Measurements from ENCODE around the gene ALDH1B1. TPM values are rescaled to one million over a fixed set of nuclear protein-coding genes. Genes with fewer than 3 reads are reported as not detected.
A peak's percentile ranks its signal among the peaks of the same experiment; 100 is the strongest.

The ALDH1B1 gene
- total RNA-seq, 4 donors from 2014 or later, result 253 to 364 (median 272) TPM

- no peak for DNase-seq (ENCODE audit: extremely low spot score)
- 89% methylated on average over 3 of the region's 3 CpGs for WGBS
- Histone ChIP-seq H3K27me3 (no peaks in the 10 kb centered on the region), H3K4me3 (no peak overlapping the region), H3K36me3 (no peaks in the 10 kb centered on the region), H3K4me1 (peaks cover 5 to 91% (median 74%) of the 10 kb centered on the region in 4 donors), H3K9me3 (peaks cover 0 to 8% (median 3%) of the 10 kb centered on the region in 4 donors), H3K27ac (replicated peaks in 1 of 4) (peak overlapping the region; percentile 89 to 96 (median 90))
- intact Hi-C loops (cut with DNase I), result no loop called here
- TF ChIP-seq POLR2AphosphoS5 (IDR thresholded peaks at IDR 0.05) (no peak), POLR2A (IDR thresholded peaks at IDR 0.05; ENCODE audit: low read depth) (no peak)
Observed at GRCh38 chr9:38384990-38385848, 7.3 kb upstream of the ALDH1B1 start.

GRCh38 chr9:38385896-38386295 is 6.6 kb upstream of the ALDH1B1 start:
- 90% methylated on average over 3 of the region's 3 CpGs for WGBS

GRCh38 chr9:38386319-38386895 is 6.1 kb upstream of the ALDH1B1 start:
- DNase-seq (ENCODE audit: extremely low spot score), result no peak
- Histone ChIP-seq H3K36me3 (no peaks in the 10 kb centered on the region), H3K27me3 (no peaks in the 10 kb centered on the region), H3K4me3 (no peak overlapping the region), H3K4me1 (peaks cover 0 to 92% (median 75%) of the 10 kb centered on the region in 4 donors), H3K27ac (replicated peaks in 1 of 4) (peak overlapping the region; percentile 89 to 96 (median 90)), H3K9me3 (peaks cover 0 to 8% (median 3%) of the 10 kb centered on the region in 4 donors)
- no peak for TF ChIP-seq POLR2AphosphoS5 (IDR thresholded peaks at IDR 0.05)
- TF ChIP-seq CTCF (IDR thresholded peaks at IDR 0.05), result no peak
- no peak for TF ChIP-seq EP300 (IDR thresholded peaks at IDR 0.05)
- no peak for TF ChIP-seq POLR2A (IDR thresholded peaks at IDR 0.05; ENCODE audit: low read depth)
- 86% methylated on average over 4 of the region's 4 CpGs for WGBS
- intact Hi-C loops (cut with DNase I), result no loop called here

More at GRCh38 chr9:38385896-38386295, 6.6 kb upstream of the ALDH1B1 start:
- Histone ChIP-seq H3K27me3 (no peaks in the 10 kb centered on the region), H3K4me1 (peaks cover 2 to 92% (median 75%) of the 10 kb centered on the region in 4 donors), H3K36me3 (no peaks in the 10 kb centered on the region), H3K9me3 (peaks cover 0 to 8% (median 3%) of the 10 kb centered on the region in 4 donors), H3K4me3 (no peak overlapping the region), H3K27ac (replicated peaks in 1 of 4) (peak overlapping the region; percentile 89 to 96 (median 90))
- intact Hi-C loops (cut with DNase I), result no loop called here
- DNase-seq (ENCODE audit: extremely low spot score), result no peak
- TF ChIP-seq EP300 (IDR thresholded peaks at IDR 0.05) (no peak), POLR2AphosphoS5 (IDR thresholded peaks at IDR 0.05) (no peak), POLR2A (IDR thresholded peaks at IDR 0.05; ENCODE audit: low read depth) (no peak), CTCF (IDR thresholded peaks at IDR 0.05) (no peak)

GRCh38 chr9:38387066-38387465 is 5.4 kb upstream of the ALDH1B1 start:
- Histone ChIP-seq H3K4me3 (no peak overlapping the region), H3K36me3 (no peaks in the 10 kb centered on the region), H3K9me3 (peaks cover 0 to 8% (median 3%) of the 10 kb centered on the region in 4 donors), H3K4me1 (peaks cover 3 to 92% (median 75%) of the 10 kb centered on the region in 4 donors), H3K27ac (replicated peaks in 1 of 4) (peak overlapping the region; percentile 89 to 96 (median 90)), H3K27me3 (no peaks in the 10 kb centered on the region)
- intact Hi-C loops (cut with DNase I), result no loop called here
- no peak for DNase-seq (ENCODE audit: extremely low spot score)
- TF ChIP-seq POLR2A (IDR thresholded peaks at IDR 0.05; ENCODE audit: low read depth) (no peak), POLR2AphosphoS5 (IDR thresholded peaks at IDR 0.05) (no peak), EP300 (IDR thresholded peaks at IDR 0.05) (no peak), CTCF (IDR thresholded peaks at IDR 0.05) (no peak)
- WGBS, result 89% methylated on average over 1 of the region's 1 CpG

GRCh38 chr9:38387751-38388150 is 4.8 kb upstream of the ALDH1B1 start:
- Histone ChIP-seq H3K27me3 (no peaks in the 10 kb centered on the region), H3K4me3 (no peak overlapping the region), H3K36me3 (no peaks in the 10 kb centered on the region), H3K27ac (replicated peaks in 1 of 4) (peak overlapping the region; percentile 89 to 96 (median 90)), H3K4me1 (peaks cover 4 to 89% (median 71%) of the 10 kb centered on the region in 4 donors), H3K9me3 (peaks cover 0 to 8% (median 3%) of the 10 kb centered on the region in 4 donors)
- TF ChIP-seq CTCF (IDR thresholded peaks at IDR 0.05) (no peak), POLR2A (IDR thresholded peaks at IDR 0.05; ENCODE audit: low read depth) (no peak), POLR2AphosphoS5 (IDR thresholded peaks at IDR 0.05) (no peak), EP300 (IDR thresholded peaks at IDR 0.05) (no peak)
- DNase-seq (ENCODE audit: extremely low spot score), result no peak
- WGBS, result 91% methylated on average over 4 of the region's 4 CpGs
- intact Hi-C loops (cut with DNase I), result no loop called here
